HUES48 (cell line): ENCODE measurements around the gene SPARC.
"Not testable (repeated sequence)": the region's sequence is repeated elsewhere in the genome, so short reads cannot be mapped to it uniquely, and the experiment has no call there.

Experiments
- H3K27ac ChIP-seq: one replicate; pipeline ENCODE4 v1.7.0; 2013; ENCODE audit warnings: low read depth, low read length, inconsistent platforms
- H3K27me3 ChIP-seq: 2 replicates; pipeline ENCODE4 v1.6.1; 2013; ENCODE audit warnings: mild to moderate bottlenecking, low read length; ENCODE audit not compliant: control insufficient read depth, insufficient read depth
- H3K36me3 ChIP-seq: 2 replicates; pipeline ENCODE4 v1.6.1; 2013; ENCODE audit warnings: low read length; ENCODE audit not compliant: control insufficient read depth, insufficient read depth
- H3K4me1 ChIP-seq: 2 replicates; pipeline ENCODE4 v1.6.1; 2013; ENCODE audit warnings: mild to moderate bottlenecking, low read length; ENCODE audit not compliant: control insufficient read depth, insufficient read depth
- H3K4me3 ChIP-seq: 2 replicates; pipeline ENCODE4 v1.5.1; 2013; ENCODE audit warnings: mild to moderate bottlenecking, low read depth, low read length
- H3K9ac ChIP-seq: 2 replicates; pipeline ENCODE4 v1.6.1; 2013; ENCODE audit warnings: mild to moderate bottlenecking, low read depth, low read length, moderate library complexity
- H3K9me3 ChIP-seq: 2 replicates; pipeline ENCODE4 v1.6.1; 2013; ENCODE audit warnings: low read length; ENCODE audit not compliant: control insufficient read depth, insufficient read depth

The SPARC gene

DNA sequence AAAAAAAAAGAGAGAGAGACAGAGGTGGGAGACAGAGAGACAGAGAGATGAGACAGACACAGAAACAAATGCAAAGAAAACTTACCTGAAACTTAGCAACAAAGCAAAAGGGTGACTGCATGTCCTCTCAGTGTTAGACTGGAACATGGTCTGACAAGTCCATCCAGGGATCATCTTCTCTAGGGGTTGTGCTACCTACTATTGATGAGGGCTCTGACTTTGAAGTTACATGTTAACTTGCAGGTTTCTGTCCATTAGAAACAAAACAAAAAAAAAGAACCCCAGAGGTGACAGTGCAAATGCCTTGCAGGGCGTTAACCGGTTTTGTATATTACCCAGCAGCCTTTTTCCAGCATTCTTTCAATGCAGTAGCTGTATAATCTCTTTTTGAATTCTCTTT, 13.6 kb upstream of the SPARC start:
- H3K27ac ChIP-seq = no peak overlapping the region
- no peak overlapping the region for H3K4me3 ChIP-seq
- peaks cover 24% of the 10 kb centered on the region for H3K4me1 ChIP-seq
- no peaks in the 10 kb centered on the region for H3K36me3 ChIP-seq
- no peaks in the 10 kb centered on the region for H3K9me3 ChIP-seq
- no peaks in the 10 kb centered on the region for H3K27me3 ChIP-seq
- H3K9ac ChIP-seq = no peak overlapping the region

DNA sequence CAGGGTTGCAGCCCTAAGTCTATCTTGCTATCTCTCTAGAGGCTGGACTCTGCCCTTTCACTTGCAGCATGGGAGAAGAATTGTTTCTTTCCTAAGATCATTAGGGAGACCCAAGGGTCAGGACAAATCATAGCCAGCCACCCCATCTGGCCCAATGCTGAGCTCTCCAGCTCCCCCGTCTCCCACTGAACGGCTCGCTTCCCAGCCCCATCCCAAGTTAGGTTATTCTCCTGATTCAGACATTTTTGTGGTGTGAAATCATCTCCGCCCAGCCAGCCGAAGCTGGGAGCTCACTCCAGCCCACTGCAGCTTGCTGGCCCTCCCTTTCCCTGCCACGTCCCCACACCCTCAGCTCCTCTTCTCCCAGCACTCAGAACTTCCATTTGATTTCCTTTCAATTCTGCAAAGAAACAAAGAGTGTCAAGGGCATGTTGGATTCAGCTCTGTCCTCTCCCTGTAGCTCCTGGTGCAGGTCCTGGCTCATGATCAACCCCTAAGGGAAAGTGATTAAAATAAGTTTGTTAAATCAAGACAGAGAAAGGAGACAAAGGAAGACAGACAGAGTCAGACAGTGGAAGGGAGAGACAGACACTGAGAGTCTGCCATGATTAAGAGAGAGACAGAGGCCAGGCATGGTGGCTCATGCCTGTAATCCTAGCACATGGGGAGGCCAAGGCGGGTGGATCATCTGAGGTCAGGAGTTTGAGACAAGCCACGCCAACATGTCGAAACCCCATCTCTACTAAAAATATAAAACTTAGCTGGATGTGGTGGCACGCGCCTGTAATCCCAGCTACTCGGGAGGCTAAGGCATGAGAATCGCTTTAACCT, 12.6 kb upstream of the SPARC start:
- Histone ChIP-seq H3K9ac (peak overlapping the region; percentile 51; the same call in 1 of the 2 replicates), H3K9me3 (no peaks in the 10 kb centered on the region), H3K27ac (peak overlapping the region; percentile 87), H3K27me3 (no peaks in the 10 kb centered on the region), H3K4me1 (peaks cover 24% of the 10 kb centered on the region), H3K4me3 (no peak overlapping the region), H3K36me3 (no peaks in the 10 kb centered on the region)

DNA sequence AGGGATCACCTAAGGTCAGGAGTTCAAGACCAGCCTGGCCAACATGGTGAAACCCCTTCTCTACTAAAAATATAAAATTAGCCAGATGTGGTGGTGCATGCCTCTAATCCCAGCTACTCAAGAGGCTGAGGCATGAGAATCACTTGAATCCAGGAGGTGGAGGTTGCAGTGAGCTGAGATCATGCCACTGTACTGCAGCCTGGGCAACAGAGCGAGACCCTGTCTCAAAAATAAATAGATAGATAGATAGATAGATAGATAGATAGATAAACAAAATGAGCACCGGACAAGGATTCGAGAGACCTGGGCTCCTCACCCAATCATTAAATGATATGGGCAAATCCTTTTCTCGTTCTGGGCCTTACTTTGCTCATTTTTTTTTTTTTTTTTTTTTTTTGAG, 11.4 kb upstream of the SPARC start:
- peaks cover 24% of the 10 kb centered on the region for H3K4me1 ChIP-seq
- H3K36me3 ChIP-seq, H3K27me3 ChIP-seq, H3K4me3 ChIP-seq, H3K9ac ChIP-seq, H3K9me3 ChIP-seq, H3K27ac ChIP-seq: not testable (repeated sequence)

DNA sequence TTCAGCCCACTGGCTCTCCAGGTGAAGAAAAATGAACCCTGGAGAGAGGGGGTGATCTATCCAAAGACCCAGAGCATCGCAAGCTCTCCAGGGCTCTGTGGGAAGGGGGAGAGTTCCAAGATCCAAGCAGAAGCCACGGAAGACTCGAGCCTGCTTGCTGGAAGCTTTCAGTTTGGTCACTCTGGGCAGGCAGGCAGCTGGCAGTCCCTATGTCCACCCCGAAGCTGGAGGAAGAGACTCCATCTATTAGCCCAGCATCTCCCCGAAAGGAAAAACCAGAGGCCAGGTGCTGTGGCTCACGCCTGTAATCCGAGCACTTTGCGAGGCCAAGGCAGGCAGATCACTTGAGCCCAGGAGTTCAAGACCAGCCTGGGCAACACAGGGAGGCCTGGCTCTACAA, 10.7 kb upstream of the SPARC start:
- no peak overlapping the region for H3K4me3 ChIP-seq
- H3K36me3 ChIP-seq = no peaks in the 10 kb centered on the region
- H3K4me1 ChIP-seq = peaks cover 24% of the 10 kb centered on the region
- H3K27ac ChIP-seq = no peak overlapping the region
- no peak overlapping the region for H3K9ac ChIP-seq
- no peaks in the 10 kb centered on the region for H3K9me3 ChIP-seq
- H3K27me3 ChIP-seq = no peaks in the 10 kb centered on the region

DNA sequence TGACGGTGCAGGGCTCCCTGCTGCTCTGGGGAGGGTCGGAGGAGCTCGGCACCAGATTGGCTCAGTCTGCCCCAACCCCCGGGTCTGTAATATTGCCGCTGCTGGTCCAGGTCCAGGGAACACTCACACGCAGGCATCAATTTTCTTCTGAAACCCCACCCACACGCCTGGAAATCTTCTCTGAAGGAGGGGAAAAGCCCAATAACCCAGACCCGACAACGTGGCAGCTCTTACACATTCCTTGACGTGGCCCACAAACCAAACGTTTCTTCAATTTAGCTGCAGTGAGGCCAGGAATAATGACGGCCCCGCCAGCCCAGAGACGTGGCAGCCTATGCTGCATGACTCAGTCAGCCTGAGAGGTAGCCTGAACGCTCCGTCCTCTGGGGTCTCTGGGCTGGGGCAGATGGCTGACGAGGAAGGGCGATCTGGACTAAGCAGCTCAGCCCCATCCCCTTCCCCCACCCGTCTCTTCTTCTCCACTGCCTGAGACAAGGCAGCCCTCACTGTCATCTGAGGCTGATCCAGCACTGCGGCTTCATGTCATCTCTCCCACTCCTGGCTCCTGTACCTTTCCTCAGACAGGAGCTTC, 9.9 kb upstream of the SPARC start:
- no peaks in the 10 kb centered on the region for H3K36me3 ChIP-seq
- H3K9me3 ChIP-seq = no peaks in the 10 kb centered on the region
- H3K9ac ChIP-seq = no peak overlapping the region
- H3K27me3 ChIP-seq = no peaks in the 10 kb centered on the region
- peak overlapping the region; percentile 3 for H3K27ac ChIP-seq
- H3K4me1 ChIP-seq = peaks cover 24% of the 10 kb centered on the region
- peak overlapping the region; percentile 24; the same call in 1 of the 2 replicates for H3K4me3 ChIP-seq

DNA sequence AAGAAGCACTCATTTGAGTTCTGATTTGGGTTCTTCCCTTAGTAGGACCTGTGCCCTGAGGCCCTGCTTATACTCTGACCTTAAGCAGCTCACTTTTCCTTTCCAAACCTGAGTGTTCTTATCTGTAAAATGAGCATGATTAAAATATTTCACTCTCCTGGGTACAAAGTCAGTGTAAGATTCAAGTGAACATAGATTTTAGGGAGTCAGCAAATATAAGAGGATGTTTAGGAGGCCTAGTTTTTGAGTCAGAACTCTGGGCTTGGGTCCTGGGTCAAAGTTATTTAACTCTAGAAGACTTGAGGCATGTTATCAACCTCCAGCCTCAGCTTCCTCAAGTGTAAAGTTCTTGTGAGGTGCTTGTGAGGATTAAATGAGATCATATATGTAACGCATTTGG, 8.7 kb upstream of the SPARC start:
- Histone ChIP-seq H3K4me3 (no peak overlapping the region), H3K36me3 (no peaks in the 10 kb centered on the region), H3K4me1 (peaks cover 24% of the 10 kb centered on the region), H3K27me3 (no peaks in the 10 kb centered on the region), H3K27ac (no peak overlapping the region), H3K9ac (no peak overlapping the region), H3K9me3 (no peaks in the 10 kb centered on the region)

DNA sequence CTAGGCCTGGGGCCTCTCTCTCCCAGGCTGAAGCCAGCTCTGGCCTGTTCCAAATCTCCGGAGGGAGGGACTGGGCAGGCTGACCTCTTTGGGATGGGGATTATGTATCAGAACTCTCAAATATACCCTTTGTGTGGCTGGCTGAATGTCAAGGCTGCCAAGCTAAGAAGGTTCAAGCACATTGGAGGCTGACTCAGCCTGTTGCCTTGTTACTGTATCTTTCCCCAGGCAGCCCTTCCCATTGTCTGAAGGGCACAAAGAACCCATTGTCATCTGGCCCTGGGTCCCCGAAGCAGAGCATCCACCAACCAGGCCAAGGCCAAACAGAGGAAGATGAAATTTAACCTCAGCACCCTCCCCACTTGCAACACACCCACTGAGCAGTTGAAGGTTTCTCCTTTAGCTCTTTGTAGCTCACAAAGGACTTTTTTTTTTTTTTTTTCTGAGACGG, 7.3 kb upstream of the SPARC start:
- Histone ChIP-seq H3K4me1 (peaks cover 19% of the 10 kb centered on the region), H3K4me3 (no peak overlapping the region), H3K36me3 (no peaks in the 10 kb centered on the region), H3K9me3 (no peaks in the 10 kb centered on the region), H3K27me3 (no peaks in the 10 kb centered on the region), H3K27ac (no peak overlapping the region), H3K9ac (no peak overlapping the region)

DNA sequence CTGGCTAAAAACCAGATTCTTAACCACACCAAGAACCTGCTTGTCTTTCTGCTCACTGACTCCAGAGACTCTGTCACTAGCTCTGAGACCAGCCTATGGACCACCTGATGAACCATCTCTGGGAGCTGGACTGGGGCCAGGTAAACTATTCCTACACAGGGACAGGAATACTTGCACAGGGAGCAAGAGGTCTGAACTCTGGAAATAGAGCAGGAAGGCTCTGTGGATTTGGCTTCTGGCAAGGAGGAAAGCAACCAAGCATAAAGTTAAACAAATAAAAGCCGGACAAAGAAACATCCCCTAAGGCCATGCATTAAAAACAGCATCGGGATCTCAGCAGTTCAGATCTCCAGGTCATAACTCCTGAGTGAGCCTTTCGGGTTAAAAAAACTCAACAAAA, 5.6 kb upstream of the SPARC start:
- Histone ChIP-seq H3K9me3 (no peaks in the 10 kb centered on the region), H3K9ac (no peak overlapping the region), H3K4me1 (peaks cover 12% of the 10 kb centered on the region), H3K27me3 (no peaks in the 10 kb centered on the region), H3K27ac (no peak overlapping the region), H3K36me3 (no peaks in the 10 kb centered on the region), H3K4me3 (no peak overlapping the region)

DNA sequence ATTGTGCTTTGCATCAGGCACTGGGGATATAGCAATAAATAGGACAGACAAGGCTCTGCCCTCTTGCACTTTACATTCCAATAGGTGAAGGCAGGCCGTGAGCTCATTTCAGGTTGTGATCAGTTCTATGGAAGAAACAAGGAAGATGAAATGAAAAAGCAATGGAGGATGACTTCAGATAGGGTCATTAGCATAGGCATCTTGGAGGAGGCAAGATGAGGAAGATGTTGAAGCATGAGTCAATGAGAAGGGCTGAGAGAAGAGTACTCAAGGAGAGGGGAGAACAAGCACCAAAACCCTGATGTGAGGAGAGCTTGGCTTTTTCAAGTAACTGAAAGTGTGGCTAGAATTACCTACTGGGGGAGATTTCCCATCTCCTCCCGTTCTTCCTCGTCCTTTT, 5.0 kb upstream of the SPARC start:
- H3K27me3 ChIP-seq = no peaks in the 10 kb centered on the region
- no peak overlapping the region for H3K4me3 ChIP-seq
- no peaks in the 10 kb centered on the region for H3K36me3 ChIP-seq
- no peaks in the 10 kb centered on the region for H3K9me3 ChIP-seq
- H3K4me1 ChIP-seq = peaks cover 14% of the 10 kb centered on the region
- H3K9ac ChIP-seq = no peak overlapping the region
- no peak overlapping the region for H3K27ac ChIP-seq

DNA sequence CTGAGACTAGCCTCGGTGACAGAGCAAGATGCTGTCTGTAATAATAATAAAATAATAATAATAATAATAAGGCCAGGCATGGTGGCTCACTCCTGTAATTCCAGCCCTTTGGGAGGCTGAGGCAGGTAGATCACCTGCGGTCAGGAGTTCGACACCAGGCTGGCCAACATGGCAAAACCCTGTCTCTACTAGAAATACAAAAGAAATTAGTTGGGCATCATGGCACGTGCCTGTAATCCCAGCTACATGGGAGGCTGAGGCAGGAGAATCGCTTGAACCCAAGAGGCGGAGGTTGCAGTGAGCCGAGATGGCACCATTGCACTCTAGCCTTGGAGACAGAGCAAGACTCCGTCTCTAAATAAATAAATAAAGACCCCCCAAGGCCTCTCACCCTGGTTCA, 2.9 kb upstream of the SPARC start:
- not testable (repeated sequence) for H3K9me3 ChIP-seq, H3K4me3 ChIP-seq, H3K27me3 ChIP-seq, H3K36me3 ChIP-seq, H3K27ac ChIP-seq, H3K9ac ChIP-seq
- peaks cover 26% of the 10 kb centered on the region for H3K4me1 ChIP-seq

DNA sequence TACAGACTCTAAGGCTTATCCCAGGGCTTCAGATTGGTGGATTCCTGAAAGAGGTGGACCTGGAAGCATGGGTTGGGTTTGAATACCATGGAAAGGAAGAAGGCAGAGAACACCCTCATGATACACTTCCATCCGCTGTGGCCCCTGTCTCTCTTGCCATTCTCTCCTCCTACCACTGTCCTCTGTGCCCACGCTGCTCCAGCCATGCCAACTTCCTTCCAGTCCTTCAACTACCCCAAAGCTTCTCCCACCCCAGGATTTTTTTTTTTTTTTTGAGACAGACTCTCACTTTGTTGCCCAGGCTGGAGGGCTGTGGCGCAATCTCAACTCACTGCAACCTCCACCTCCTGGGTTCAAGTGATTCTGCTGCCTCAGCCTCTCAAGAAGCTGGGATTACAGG, 1.7 kb upstream of the SPARC start:
- Histone ChIP-seq H3K9ac (no peak overlapping the region), H3K27ac (no peak overlapping the region), H3K9me3 (no peaks in the 10 kb centered on the region), H3K27me3 (no peaks in the 10 kb centered on the region), H3K4me1 (peaks cover 37% of the 10 kb centered on the region), H3K4me3 (no peak overlapping the region), H3K36me3 (no peaks in the 10 kb centered on the region)
